HEK293T (cell line): Measurements from ENCODE around the gene MOV10L1.

Experiments
- ARNT ChIP-seq: fragments of 450-650 bp; IDR thresholded peaks from 2 replicates; pipeline ENCODE4 v1.6.1; 2017; ENCODE audit warnings: mild to moderate bottlenecking
- BHLHE40 ChIP-seq: fragments of 450-650 bp; IDR thresholded peaks from 2 replicates; pipeline ENCODE4 v1.6.1; 2016; ENCODE audit warnings: mild to moderate bottlenecking, moderate library complexity, borderline replicate concordance
- FOXA1 ChIP-seq: fragments of 450-650 bp; IDR thresholded peaks from 2 replicates; pipeline ENCODE4 v1.6.1; 2016; ENCODE audit warnings: mild to moderate bottlenecking
- FOXK2 ChIP-seq: fragments of 450-650 bp; IDR thresholded peaks from 2 replicates; pipeline ENCODE4 v1.6.1; 2016; ENCODE audit warnings: mild to moderate bottlenecking
- FOXM1 ChIP-seq: fragments of 450-650 bp; IDR thresholded peaks from 2 replicates; pipeline ENCODE4 v1.6.1; 2017; ENCODE audit warnings: mild to moderate bottlenecking, borderline replicate concordance
- HDGF ChIP-seq: fragments of 450-650 bp; IDR thresholded peaks from 2 replicates; pipeline ENCODE4 v1.6.1; 2017; ENCODE audit warnings: antibody characterized with exemption, borderline replicate concordance
- L3MBTL2 ChIP-seq: fragments of 450-650 bp; conservative IDR thresholded peaks from 2 replicates; pipeline ENCODE4 v1.6.1; 2016; ENCODE audit warnings: mild to moderate bottlenecking
- LEF1 ChIP-seq: fragments of 450-650 bp; IDR thresholded peaks from 2 replicates; pipeline ENCODE4 v1.6.1; 2017; ENCODE audit warnings: mild to moderate bottlenecking, borderline replicate concordance
- NFRKB ChIP-seq: fragments of 450-650 bp; IDR thresholded peaks from 2 replicates; pipeline ENCODE4 v1.6.1; 2016; ENCODE audit warnings: mild to moderate bottlenecking, moderate library complexity
- PKNOX1 ChIP-seq: fragments of 450-650 bp; IDR thresholded peaks from 2 replicates; pipeline ENCODE4 v1.6.1; 2016
- SP1 ChIP-seq: fragments of 450-650 bp; IDR thresholded peaks from 2 replicates; pipeline ENCODE4 v1.6.1; 2017
- SUZ12 ChIP-seq: fragments of 450-650 bp; IDR thresholded peaks from 2 replicates; pipeline ENCODE4 v1.6.1; 2016; ENCODE audit warnings: mild to moderate bottlenecking
- TARDBP ChIP-seq: fragments of 450-650 bp; IDR thresholded peaks from 2 replicates; pipeline ENCODE4 v1.6.1; 2016
- ZNF384 ChIP-seq: fragments of 450-650 bp; IDR thresholded peaks from 2 replicates; pipeline ENCODE4 v1.6.1; 2016

- TF ChIP-seq FOXK2 (no peak), FOXA1 (no peak), SP1 (no peak), SUZ12 (no peak), NFRKB (no peak), FOXM1 (no peak), ZNF384 (no peak), ARNT (no peak), BHLHE40 (no peak), PKNOX1 (no peak), LEF1 (no peak), HDGF (no peak), TARDBP (no peak), L3MBTL2 (no peak)
Measured at GRCh38 chr22:50123119-50123518, 33.3 kb downstream of the MOV10L1 start.
